Aorta (tissue), 5 donors: ENCODE measurements around the gene PAX5. TPM values are rescaled to one million over a fixed set of nuclear protein-coding genes. Genes with fewer than 3 reads are reported as not detected.

ENCODE experiments used
- ATAC-seq: fragments of 200-7000 bp; cut with Tn5 transposase; one replicate; pipeline ENCODE4 v1.9.1; 2022; ENCODE audit warnings: moderate library complexity; ENCODE audit not compliant: low FRiP score
- DNase-seq, 2 donors: peaks; one replicate each; pipeline ENCODE4 v3.0.0-alpha.2; 2020
- H3K27ac ChIP-seq, 2 donors: one replicate each; pipeline ENCODE4 v1.5.1; 2013; ENCODE audit warnings: low read length in 2 of 2, mild to moderate bottlenecking in 2 of 2, moderate library complexity in 2 of 2, control low read depth in 1 of 2, inconsistent platforms in 1 of 2, low read depth in 1 of 2
- H3K27me3 ChIP-seq, 2 donors: one replicate each; pipeline ENCODE4 v1.6.1; 2013; ENCODE audit warnings: control low read depth in 1 of 2, low read length in 1 of 2, mild to moderate bottlenecking in 1 of 2, moderate library complexity in 1 of 2; ENCODE audit not compliant: insufficient read depth in 2 of 2, control insufficient read depth in 1 of 2
- H3K36me3 ChIP-seq, 2 donors: one replicate each; pipeline ENCODE4 v1.6.1; 2013; ENCODE audit warnings: control low read depth in 1 of 2, low read length in 1 of 2, mild to moderate bottlenecking in 1 of 2; ENCODE audit not compliant: insufficient read depth in 2 of 2, control insufficient read depth in 1 of 2
- H3K4me1 ChIP-seq, 2 donors: one replicate each; pipeline ENCODE4 v1.6.1; 2013; ENCODE audit warnings: low read length in 2 of 2, control low read depth in 1 of 2, mild to moderate bottlenecking in 1 of 2, moderate library complexity in 1 of 2; ENCODE audit not compliant: insufficient read depth in 2 of 2, control insufficient read depth in 1 of 2
- H3K4me3 ChIP-seq, 2 donors: one replicate each; pipeline ENCODE4 v1.5.1; 2013; ENCODE audit warnings: low read length in 2 of 2, control low read depth in 1 of 2, mild to moderate bottlenecking in 1 of 2
- H3K9me3 ChIP-seq: one replicate; pipeline ENCODE4 v1.6.1; 2013; ENCODE audit warnings: mild to moderate bottlenecking, low read length; ENCODE audit not compliant: control insufficient read depth
- WGBS, 2 donors: extraction: QIAGEN DNeasy Blood & Tissue Kit; methylation state at CpG; one replicate each; pipeline ENCODE4 v1.1.7; 2013; 5-methylcytosine and 5-hydroxymethylcytosine counted together
- intact Hi-C, 2 donors: fragments of 100-400 bp; cut with DNase I; formaldehyde crosslinking; loops; one replicate each; pipeline versions ENCODE4 v1.14.2 to v1.15.0; 2022
- microRNA-seq, 2 donors: library from miRNA; unstranded; fragments of <30 nt; microRNA quantifications; one replicate each; pipeline ENCODE4 v1.2.0, GENCODE V29; 2020
- polyA plus RNA-seq, 2 donors: library from polyadenylated mRNA; stranded (reverse); fragments of 200-250 nt; gene quantifications; one replicate each; pipeline ENCODE4 v1.2.3, GENCODE V29; 2013
- total RNA-seq, 2 donors: library from RNA; stranded (reverse); fragmentation: NEBNext Ultra II Directional; extraction: Animal tissue kit (Norgen Biotek cat#: 25700); gene quantifications; one replicate each; pipeline ENCODE4 v1.2.1, GENCODE V29; 2021
- donor health status: healthy with polysubstance abuse.
- donor health status: Bipolar disorder and iron deficiency.
- donor health status: DM: no; HTN: no; CAD: no.
- donor health status: DM: no; HTN: no; CAD: no.
- donor health status: DM: yes; HTN: yes; CAD: no.

PAX5 gene
- total and polyA plus RNA-seq, 4 donors = under 0.01 to 0.81 (median 0.40) TPM

DNA sequence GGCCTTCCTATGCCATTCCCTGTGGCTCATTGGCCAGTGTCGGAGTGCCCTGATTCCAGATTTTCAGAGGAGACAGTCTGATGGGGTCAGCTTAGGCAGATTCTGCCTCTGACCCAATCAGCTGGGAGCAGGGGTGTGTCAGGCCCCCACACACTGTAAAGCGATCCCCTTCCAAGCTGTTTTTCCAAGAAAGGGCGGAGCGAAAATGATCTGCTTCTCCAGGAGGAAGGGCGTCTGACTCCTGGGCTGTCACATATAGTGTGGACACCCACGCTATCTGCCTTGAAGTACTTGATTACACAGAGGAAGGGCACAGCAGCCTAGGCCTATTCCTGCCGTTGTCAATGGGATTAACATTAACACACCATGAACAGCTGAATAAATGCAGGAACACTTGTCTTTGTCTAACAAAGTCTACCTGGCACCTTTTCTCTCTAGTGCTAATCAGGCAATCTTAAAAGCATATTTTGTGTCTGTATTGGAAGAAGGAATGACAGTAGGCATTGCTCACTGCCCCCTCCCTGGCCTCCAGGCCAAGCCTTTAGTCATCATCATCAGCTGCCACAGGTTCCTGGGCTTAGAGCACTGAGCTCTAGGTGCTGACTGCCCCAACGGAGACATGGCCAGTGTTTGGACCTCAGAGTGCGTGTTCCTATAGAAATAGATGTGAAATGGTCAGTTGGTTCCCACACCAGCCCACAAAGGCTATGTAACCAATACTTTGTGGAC, 242.7 kb downstream of the PAX5 start:
- Histone ChIP-seq H3K4me3 (no peak overlapping the region), H3K36me3 (no peaks in the 10 kb centered on the region), H3K9me3 (peaks cover 8% of the 10 kb centered on the region), H3K27ac (no peak overlapping the region), H3K4me1 (no peaks in the 10 kb centered on the region), H3K27me3 (no peaks in the 10 kb centered on the region)
- intact Hi-C loops = no loop called here
- DNase-seq (no peak), ATAC-seq (no peak)
- 49 to 56% methylated on average over 9 of the region's 9 CpGs for WGBS, 2 donors

DNA sequence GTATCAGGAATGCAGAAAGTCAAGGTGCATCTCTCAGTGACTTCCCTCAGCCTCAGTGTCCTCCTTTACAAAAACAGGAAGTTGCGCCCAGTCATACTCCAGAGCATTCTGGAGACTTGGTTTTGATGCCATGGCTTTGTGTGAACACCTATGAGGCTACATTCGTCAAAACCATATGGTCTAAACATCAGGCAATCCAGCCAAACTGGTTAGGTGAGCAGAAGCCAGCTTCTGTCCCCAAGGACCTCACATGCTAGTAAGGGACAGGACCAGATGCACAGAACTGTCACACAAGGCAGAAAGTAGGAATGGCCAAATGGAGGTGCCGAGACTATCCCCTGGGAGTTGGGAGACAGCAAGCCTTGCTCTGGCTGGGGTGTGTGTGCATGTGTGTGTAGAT, 244.2 kb downstream of the PAX5 start:
- ATAC-seq (no peak), DNase-seq (no peak)
- intact Hi-C loops = no loop called here
- WGBS, 2 donors = 50 to 51% methylated on average over 3 of the region's 3 CpGs
- no peaks in the 10 kb centered on the region for H3K27me3 ChIP-seq
- peaks cover 9% of the 10 kb centered on the region for H3K9me3 ChIP-seq
- H3K4me1 ChIP-seq = no peaks in the 10 kb centered on the region
- H3K36me3 ChIP-seq = no peaks in the 10 kb centered on the region
- no peak overlapping the region for H3K27ac ChIP-seq
- H3K4me3 ChIP-seq = no peak overlapping the region

DNA sequence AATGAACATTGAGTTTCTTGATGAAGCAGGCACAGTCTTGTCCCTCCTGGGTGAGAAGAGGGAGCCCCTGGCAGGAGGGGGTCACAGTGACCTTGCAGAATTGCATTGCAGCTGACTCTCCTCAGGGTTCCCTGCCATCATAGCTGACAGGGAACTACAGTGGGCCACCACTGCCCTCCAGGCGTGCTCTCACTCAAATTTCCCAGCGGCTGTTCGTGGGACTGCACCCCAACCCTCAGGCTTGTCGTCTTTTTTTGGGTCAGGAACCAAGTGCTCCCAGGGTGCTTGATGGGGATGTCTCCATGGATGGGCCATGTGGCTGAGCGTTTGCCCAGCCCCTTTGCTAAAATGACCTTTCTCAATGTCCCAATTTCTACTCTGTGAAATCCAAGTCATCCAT, 245.5 kb downstream of the PAX5 start:
- no peak for DNase-seq
- no peak for ATAC-seq
- Histone ChIP-seq H3K9me3 (peaks cover 5% of the 10 kb centered on the region), H3K36me3 (no peaks in the 10 kb centered on the region), H3K27me3 (no peaks in the 10 kb centered on the region), H3K27ac (no peak overlapping the region), H3K4me3 (no peak overlapping the region), H3K4me1 (no peaks in the 10 kb centered on the region)
- intact Hi-C loops = no loop called here
- WGBS, 2 donors = 36 to 55% methylated on average over 5 of the region's 5 CpGs

DNA sequence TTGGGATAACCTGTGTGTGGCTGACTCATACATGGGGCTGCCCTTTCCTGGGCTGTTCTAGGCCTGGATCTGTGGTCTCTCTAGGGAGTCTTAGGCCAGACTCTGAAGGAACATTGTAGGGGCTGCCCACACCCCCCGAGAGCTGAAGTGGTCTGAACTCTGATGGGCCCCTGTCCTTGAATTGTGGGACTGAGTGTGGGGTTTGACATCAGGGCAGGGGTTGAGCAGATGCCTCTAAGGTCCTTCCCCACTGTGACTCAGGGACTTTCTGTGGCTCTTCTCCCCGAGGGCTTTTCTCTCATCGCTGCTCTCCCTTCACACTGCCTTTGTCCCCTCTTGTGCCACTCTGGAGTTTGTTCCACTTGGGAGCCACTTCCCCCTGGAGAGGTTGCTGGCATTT, 246.4 kb downstream of the PAX5 start:
- H3K36me3 ChIP-seq = no peaks in the 10 kb centered on the region
- no peak for DNase-seq
- intact Hi-C loops = no loop called here
- H3K9me3 ChIP-seq = peaks cover 3% of the 10 kb centered on the region
- H3K27ac ChIP-seq = no peak overlapping the region
- no peak overlapping the region for H3K4me3 ChIP-seq
- H3K4me1 ChIP-seq = no peaks in the 10 kb centered on the region
- WGBS, 2 donors = 51 to 52% methylated on average over 3 of the region's 3 CpGs
- no peaks in the 10 kb centered on the region for H3K27me3 ChIP-seq
- no peak for ATAC-seq

Small RNAs within 50 kb of the gene (microRNA-seq; reads per million reads assigned to microRNA genes)
- gene MIR4475 = 0 reads per million in 2 donors
- gene MIR4476 = 0 reads per million in 2 donors
- 0 reads per million in 2 donors for gene MIR4540

Other genes with a start within 250 kb of the PAX5 start
- 10 to 100 TPM; 27.0 to 30.5 TPM for gene ZCCHC7, start 86.3 kb upstream of the PAX5 start, total RNA-seq
- gene ZCCHC7, start 86.3 kb upstream of the PAX5 start, polyA plus RNA-seq = 10 to 100 TPM in 1 of 2 donors, 1 to 10 TPM in 1; 9.8 to 10.6 TPM